Activated CD8-positive, alpha-beta memory T cell treated with anti-CD3 and anti-CD28 coated beads for 36 hours (primary cell): ENCODE results near the gene ITFG2. TPM values are rescaled to one million over a fixed set of nuclear protein-coding genes. Genes with fewer than 3 reads are reported as not detected.

Experiments
- CTCF ChIA-PET: fragments of 350-600 bp; sonication (Branson Sonifier 250); formaldehyde crosslinking; loops from one replicate; lab custom pipeline; 2021; ENCODE audit warnings: antibody characterized with exemption; lab: Charles Lee
- POLR2A ChIA-PET: fragments of 350-600 bp; sonication (Branson Sonifier 250); formaldehyde crosslinking; loops from one replicate; lab custom pipeline; 2021; ENCODE audit warnings: antibody characterized with exemption; lab: Charles Lee
- total RNA-seq, 2 experiments: library from RNA; stranded (reverse); gene quantifications; one replicate each; pipeline ENCODE4 v1.2.3, GENCODE V29; 2021

Gene ITFG2
- total RNA-seq, 2 experiments from 2014 or later, result 28.5 to 29.0 TPM

GRCh38 chr12:2794191-2794735 lies 18.2 kb upstream of the ITFG2 start:
- POLR2A ChIA-PET, result interaction anchor here (1.2 to 1.9 kb wide), 4 partner anchors 11 to 103 kb away, joined by 4 to 7 read pairs (median 4); partner anchors contain the start of genes FOXM1, ITFG2 and RHNO1
- CTCF ChIA-PET, result interaction anchor here (0.6 to 3.4 kb wide), 3 partner anchors 10 to 103 kb away, joined by 4 to 17 read pairs (median 6); no protein-coding TSS in a partner anchor

- CTCF ChIA-PET, result interaction anchor here (0.6 to 3.4 kb wide), 4 partner anchors 11 to 112 kb away, joined by 4 to 17 read pairs (median 6); no protein-coding TSS in a partner anchor
- POLR2A ChIA-PET, result interaction anchor here (1.2 to 1.9 kb wide), 4 partner anchors 11 to 103 kb away, joined by 4 to 7 read pairs (median 4); partner anchors contain the start of genes FOXM1, ITFG2 and RHNO1
Measured at GRCh38 chr12:2794736-2795289, 17.7 kb upstream of the ITFG2 start, which contains the start of gene FKBP4. FKBP4 (plus strand) TSS chr12:2794970; CDS start chr12:2795140, 170 bp downstream.

GRCh38 chr12:2795291-2796186 lies 16.9 kb upstream of the ITFG2 start:
- ChIA-PET POLR2A (interaction anchor here (0.6 to 1.9 kb wide), 8 partner anchors 9 to 1489 kb away, joined by 3 to 5 read pairs (median 4); partner anchors contain the start of genes FOXM1, ITFG2 and RHNO1), CTCF (interaction anchor here (1.0 to 3.4 kb wide), 5 partner anchors 11 to 112 kb away, joined by 4 to 17 read pairs (median 6); partner anchors contain the start of gene ITFG2)

GRCh38 chr12:2796187-2796666 lies 16.2 kb upstream of the ITFG2 start:
- POLR2A ChIA-PET, result interaction anchor here (0.6 to 1.9 kb wide), 6 partner anchors 8 to 1488 kb away, joined by 3 to 4 read pairs (median 4); partner anchors contain the start of genes FOXM1 and RHNO1
- CTCF ChIA-PET, result interaction anchor here (1.0 to 3.4 kb wide), 4 partner anchors 12 to 105 kb away, joined by 4 to 17 read pairs (median 6); partner anchors contain the start of gene ITFG2

- CTCF ChIA-PET, result interaction anchor here (1.2 kb wide), 1 partner anchor 16 kb away, joined by 3 read pairs; no protein-coding TSS in a partner anchor
- POLR2A ChIA-PET, result no interaction called here
Measured at GRCh38 chr12:2797721-2798418, 14.6 kb upstream of the ITFG2 start.

GRCh38 chr12:2800046-2800570 lies 12.4 kb upstream of the ITFG2 start:
- ChIA-PET POLR2A (no interaction called here), CTCF (no interaction called here)

GRCh38 chr12:2801044-2801783 lies 11.3 kb upstream of the ITFG2 start:
- ChIA-PET CTCF (no interaction called here), POLR2A (interaction anchor here (0.8 kb wide), 1 partner anchor 9 kb away, joined by 3 read pairs; no protein-coding TSS in a partner anchor)

GRCh38 chr12:2803635-2804392 lies 8.7 kb upstream of the ITFG2 start:
- CTCF ChIA-PET, result no interaction called here
- POLR2A ChIA-PET, result interaction anchor here (1.7 kb wide), 1 partner anchor 8 kb away, joined by 3 read pairs; no protein-coding TSS in a partner anchor

- ChIA-PET POLR2A (interaction anchor here (1.7 kb wide), 1 partner anchor 8 kb away, joined by 3 read pairs; no protein-coding TSS in a partner anchor), CTCF (interaction anchor here (0.5 kb wide), 1 partner anchor 43 kb away, joined by 3 read pairs; no protein-coding TSS in a partner anchor)
Measured at GRCh38 chr12:2804393-2805142, 7.9 kb upstream of the ITFG2 start.

- POLR2A ChIA-PET, result interaction anchor here (1.1 to 1.7 kb wide), 2 partner anchors 9 to 10 kb away, joined by 3 to 4 read pairs; partner anchors contain the start of gene FKBP4
- CTCF ChIA-PET, result no interaction called here
Measured at GRCh38 chr12:2805143-2805520, 7.3 kb upstream of the ITFG2 start.

GRCh38 chr12:2806700-2807099 lies 5.8 kb upstream of the ITFG2 start:
- ChIA-PET POLR2A (no interaction called here), CTCF (no interaction called here)

- CTCF ChIA-PET, result interaction anchor here (1.2 kb wide), 1 partner anchor 16 kb away, joined by 4 read pairs; no protein-coding TSS in a partner anchor
Measured at GRCh38 chr12:2811801-2812200, 667 bp upstream of the ITFG2 start.

GRCh38 chr12:2813214-2814185 lies 1.0 kb downstream of the ITFG2 start:
- CTCF ChIA-PET, result interaction anchor here (0.8 to 2.0 kb wide), 6 partner anchors 16 to 130 kb away, joined by 3 to 6 read pairs (median 3); no protein-coding TSS in a partner anchor
- POLR2A ChIA-PET, result interaction anchor here (0.7 kb wide), 1 partner anchor 63 kb away, joined by 3 read pairs; the partner anchor contains the start of genes FOXM1 and RHNO1

More at GRCh38 chr12:2811801-2812200, 667 bp upstream of the ITFG2 start:
- POLR2A ChIA-PET, result interaction anchor here (1.4 kb wide), 1 partner anchor 16 kb away, joined by 4 read pairs; no protein-coding TSS in a partner anchor

- CTCF ChIA-PET, result interaction anchor here (1.2 kb wide), 1 partner anchor 254 kb away, joined by 4 read pairs; no protein-coding TSS in a partner anchor
Measured at GRCh38 chr12:2819810-2820209, 7.3 kb downstream of the ITFG2 start.

More at GRCh38 chr12:2819810-2820209, 7.3 kb downstream of the ITFG2 start:
- POLR2A ChIA-PET, result no interaction called here
